Neural cell (in vitro differentiated cells): ENCODE data around the gene SEC22A. TPM values are rescaled to one million over a fixed set of nuclear protein-coding genes. Genes with fewer than 3 reads are reported as not detected.

Experiments used
- H2AFZ ChIP-seq: fragments of 200-600, 300-800 bp; sonication (generic), shearing (Covaris generic); 2 replicates; pipeline ENCODE4 v1.6.0; 2014; ENCODE audit warnings: low read depth, mild to moderate bottlenecking, antibody characterized with exemption, low read length, moderate library complexity
- H3F3A ChIP-seq: fragments of 200-600 bp; shearing (Covaris generic); 2 replicates; pipeline ENCODE4 v1.6.1; 2016; ENCODE audit warnings: mild to moderate bottlenecking, moderate library complexity, mixed read lengths, antibody characterized with exemption, low read length; ENCODE audit not compliant: insufficient read depth, poor library complexity, severe bottlenecking
- H3K27ac ChIP-seq: fragments of 200-600, 300-800 bp; sonication (generic), shearing (Covaris generic); 2 replicates; pipeline ENCODE4 v1.5.1; 2014; ENCODE audit warnings: mild to moderate bottlenecking, low read length, moderate library complexity
- H3K27me3 ChIP-seq: fragments of 300-800, 200-600 bp; sonication (generic), shearing (Covaris generic); 2 replicates; pipeline ENCODE4 v1.6.0; 2014; ENCODE audit warnings: mild to moderate bottlenecking, low read depth, low read length, moderate library complexity; ENCODE audit not compliant: insufficient read depth
- H3K36me3 ChIP-seq: fragments of 300-800, 200-600 bp; sonication (generic), shearing (Covaris generic); 2 replicates; pipeline ENCODE4 v1.5.1; 2014; ENCODE audit warnings: mild to moderate bottlenecking, antibody characterized with exemption, low read length, moderate library complexity; ENCODE audit not compliant: insufficient read depth
- H3K4me2 ChIP-seq: fragments of 300-800, 200-600 bp; sonication (generic), shearing (Covaris generic); 2 replicates; pipeline ENCODE4 v1.6.0; 2014; ENCODE audit warnings: mild to moderate bottlenecking, low read length
- H3K4me3 ChIP-seq: fragments of 300-800, 200-600 bp; sonication (generic), shearing (Covaris generic); 2 replicates; pipeline ENCODE4 v1.5.1; 2014; ENCODE audit warnings: mild to moderate bottlenecking, low read length, moderate library complexity
- H3K79me2 ChIP-seq: fragments of 200-600 bp; shearing (Covaris generic); replicated peaks from 2 replicates; pipeline ENCODE4 v1.6.0; 2014; ENCODE audit warnings: mild to moderate bottlenecking, low read length, moderate library complexity; ENCODE audit not compliant: insufficient read depth
- H3K9ac ChIP-seq: fragments of 300-800, 200-600 bp; sonication (generic), shearing (Covaris generic); 2 replicates; pipeline ENCODE4 v1.6.1; 2016; ENCODE audit warnings: mild to moderate bottlenecking, low read length, mixed read lengths
- H3K9me2 ChIP-seq: fragments of 200-600 bp; shearing (Covaris generic); 2 replicates; pipeline ENCODE4 v1.6.1; 2016; ENCODE audit warnings: mild to moderate bottlenecking, low read length, mixed read lengths; ENCODE audit not compliant: insufficient read depth
- H3K9me3 ChIP-seq: fragments of 200-600, 300-800 bp; sonication (generic), shearing (Covaris generic); 2 replicates; pipeline ENCODE4 v1.6.1; 2016; ENCODE audit warnings: mild to moderate bottlenecking, mixed run types, low read length, moderate library complexity, mixed read lengths
- H4K20me1 ChIP-seq: fragments of 200-600 bp; shearing (Covaris generic); 2 replicates; pipeline ENCODE4 v1.6.1; 2016; ENCODE audit warnings: mild to moderate bottlenecking, mixed run types; ENCODE audit not compliant: insufficient read depth
- CTCF ChIP-seq: fragments of 450-650 bp; IDR thresholded peaks from 2 replicates; pipeline ENCODE4 v1.5.1; 2014; ENCODE audit warnings: antibody characterized with exemption, mild to moderate bottlenecking, moderate library complexity; ENCODE audit not compliant: poor library complexity, severe bottlenecking
- EP300 ChIP-seq: fragments of 450-650 bp; conservative IDR thresholded peaks from 2 replicates; pipeline ENCODE4 v1.6.1; 2014; ENCODE audit warnings: antibody characterized with exemption, mild to moderate bottlenecking, moderate library complexity; ENCODE audit not compliant: poor library complexity, severe bottlenecking
- EZH2 ChIP-seq: fragments of 200-600, 300-800 bp; shearing (Covaris generic), sonication (generic); IDR thresholded peaks from 2 replicates; pipeline ENCODE4 v1.6.1; 2014; ENCODE audit warnings: antibody characterized with exemption, low read length, borderline replicate concordance, mild to moderate bottlenecking; ENCODE audit not compliant: insufficient read depth, poor library complexity, severe bottlenecking
- MXI1 ChIP-seq: fragments of 450-650 bp; conservative IDR thresholded peaks from 2 replicates; pipeline ENCODE4 v1.6.1; 2014; ENCODE audit warnings: antibody characterized with exemption, mild to moderate bottlenecking; ENCODE audit not compliant: poor library complexity, severe bottlenecking
- RAD21 ChIP-seq: fragments of 450-650 bp; conservative IDR thresholded peaks from 2 replicates; pipeline ENCODE4 v1.6.1; 2014; ENCODE audit warnings: antibody characterized with exemption, mild to moderate bottlenecking, moderate library complexity
- SMC3 ChIP-seq: fragments of 450-650 bp; conservative IDR thresholded peaks from 2 replicates; pipeline ENCODE4 v1.6.1; 2014; ENCODE audit warnings: antibody characterized with exemption, mild to moderate bottlenecking, moderate library complexity; ENCODE audit not compliant: poor library complexity
- TAF1 ChIP-seq: IDR thresholded peaks from 2 replicates; pipeline ENCODE4 v1.6.1; 2012; ENCODE audit warnings: low read depth
- polyA plus RNA-seq: library from polyadenylated mRNA; depleted of rRNA; stranded (reverse); fragments of >200 nt; gene quantifications from 2 replicates; pipeline ENCODE4 v1.2.3, GENCODE V29; 2014
- TF ChIP-seq, protein P1 (sequence below): IDR thresholded peaks from 2 replicates; pipeline ENCODE4 v1.6.1; 2012; ENCODE audit warnings: borderline replicate concordance

Gene SEC22A
- polyA plus RNA-seq, 1 donor from 2014 or later = 44.0 TPM

DNA sequence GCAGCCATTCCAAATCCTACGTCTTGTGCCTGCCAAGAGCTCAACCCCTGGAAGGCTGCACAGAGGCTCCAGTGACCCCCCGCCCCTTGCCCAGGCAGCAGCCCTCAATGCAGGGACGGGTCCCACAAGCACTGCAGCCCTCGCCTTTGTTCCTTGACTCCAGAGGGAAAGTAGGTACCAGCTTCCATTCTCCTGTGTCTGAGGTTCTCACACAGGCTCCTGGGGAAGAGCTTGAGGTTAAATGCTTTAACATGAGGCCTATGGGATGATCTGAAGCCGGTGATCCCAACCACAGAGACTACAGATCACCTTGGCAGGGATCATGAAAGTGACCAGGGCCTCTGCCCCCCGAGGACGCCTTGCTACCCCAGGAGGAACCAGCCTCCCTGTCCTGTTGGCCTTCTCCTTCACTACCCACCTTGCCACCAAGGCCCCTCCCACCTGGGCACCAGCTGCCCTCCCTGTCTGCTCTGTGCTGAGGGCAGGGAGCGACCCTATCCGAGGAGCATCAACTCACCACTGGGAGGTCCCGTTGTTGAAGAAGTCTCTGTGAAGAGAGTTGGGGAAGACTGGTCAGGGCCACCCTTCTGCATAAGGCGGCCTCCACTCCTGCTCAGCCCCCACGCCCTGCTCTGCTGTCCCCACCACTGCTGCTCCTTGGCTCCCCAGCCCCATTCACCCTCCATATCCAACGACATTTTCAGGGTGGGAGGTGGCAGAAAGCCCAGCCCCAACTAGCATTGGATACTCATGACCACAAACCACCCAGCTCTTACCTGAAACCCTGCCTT is 95.3 kb downstream of the SEC22A start:
- Histone ChIP-seq H3K9me2 (no peaks in the 10 kb centered on the region), H2AFZ (no peak overlapping the region), H3K79me2 (no peaks in the 10 kb centered on the region), H3K9me3 (no peaks in the 10 kb centered on the region), H3K27ac (no peak overlapping the region), H3K4me3 (no peak overlapping the region), H3K36me3 (no peaks in the 10 kb centered on the region), H3K9ac (no peak overlapping the region), H3K4me2 (no peak overlapping the region), H3F3A (no peaks in the 10 kb centered on the region), H3K27me3 (no peaks in the 10 kb centered on the region), H4K20me1 (no peaks in the 10 kb centered on the region)
- TF ChIP-seq EZH2 (no peak), TAF1 (no peak), CTCF (no peak), MXI1 (no peak)
- TF ChIP-seq, protein P1, sequence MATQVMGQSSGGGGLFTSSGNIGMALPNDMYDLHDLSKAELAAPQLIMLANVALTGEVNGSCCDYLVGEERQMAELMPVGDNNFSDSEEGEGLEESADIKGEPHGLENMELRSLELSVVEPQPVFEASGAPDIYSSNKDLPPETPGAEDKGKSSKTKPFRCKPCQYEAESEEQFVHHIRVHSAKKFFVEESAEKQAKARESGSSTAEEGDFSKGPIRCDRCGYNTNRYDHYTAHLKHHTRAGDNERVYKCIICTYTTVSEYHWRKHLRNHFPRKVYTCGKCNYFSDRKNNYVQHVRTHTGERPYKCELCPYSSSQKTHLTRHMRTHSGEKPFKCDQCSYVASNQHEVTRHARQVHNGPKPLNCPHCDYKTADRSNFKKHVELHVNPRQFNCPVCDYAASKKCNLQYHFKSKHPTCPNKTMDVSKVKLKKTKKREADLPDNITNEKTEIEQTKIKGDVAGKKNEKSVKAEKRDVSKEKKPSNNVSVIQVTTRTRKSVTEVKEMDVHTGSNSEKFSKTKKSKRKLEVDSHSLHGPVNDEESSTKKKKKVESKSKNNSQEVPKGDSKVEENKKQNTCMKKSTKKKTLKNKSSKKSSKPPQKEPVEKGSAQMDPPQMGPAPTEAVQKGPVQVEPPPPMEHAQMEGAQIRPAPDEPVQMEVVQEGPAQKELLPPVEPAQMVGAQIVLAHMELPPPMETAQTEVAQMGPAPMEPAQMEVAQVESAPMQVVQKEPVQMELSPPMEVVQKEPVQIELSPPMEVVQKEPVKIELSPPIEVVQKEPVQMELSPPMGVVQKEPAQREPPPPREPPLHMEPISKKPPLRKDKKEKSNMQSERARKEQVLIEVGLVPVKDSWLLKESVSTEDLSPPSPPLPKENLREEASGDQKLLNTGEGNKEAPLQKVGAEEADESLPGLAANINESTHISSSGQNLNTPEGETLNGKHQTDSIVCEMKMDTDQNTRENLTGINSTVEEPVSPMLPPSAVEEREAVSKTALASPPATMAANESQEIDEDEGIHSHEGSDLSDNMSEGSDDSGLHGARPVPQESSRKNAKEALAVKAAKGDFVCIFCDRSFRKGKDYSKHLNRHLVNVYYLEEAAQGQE = no peak

- Histone ChIP-seq H3F3A (no peaks in the 10 kb centered on the region), H4K20me1 (no peaks in the 10 kb centered on the region), H3K79me2 (no peaks in the 10 kb centered on the region), H3K27ac (no peak overlapping the region), H3K27me3 (no peaks in the 10 kb centered on the region), H3K36me3 (no peaks in the 10 kb centered on the region), H3K4me2 (no peak overlapping the region), H3K9ac (no peak overlapping the region), H2AFZ (no peak overlapping the region), H3K9me2 (no peaks in the 10 kb centered on the region), H3K4me3 (no peak overlapping the region), H3K9me3 (no peaks in the 10 kb centered on the region)
- TF ChIP-seq EZH2 = no peak
- no peak for TF ChIP-seq MXI1
- TF ChIP-seq SMC3 = no peak
- no peak for TF ChIP-seq EP300
- TF ChIP-seq RAD21 = no peak
- TF ChIP-seq TAF1 = no peak
- TF ChIP-seq CTCF = no peak
- TF ChIP-seq, protein P1 = no peak
Observed at GRCh38 chr3:123297627-123297899, 95.8 kb downstream of the SEC22A start.
